Skeletal muscle cell (primary cell): ENCODE results near the gene MAP3K6.
A peak's percentile ranks its signal among the peaks of the same experiment; 100 is the strongest.
"Not testable (repeated sequence)": the region's sequence is repeated elsewhere in the genome, so short reads cannot be mapped to it uniquely, and the experiment has no call there.

ENCODE experiments used
- DNase-seq: peaks from one replicate; pipeline ENCODE4 v3.0.0-alpha.2; 2010; ENCODE audit warnings: low read depth
- H3K4me3 ChIP-seq: 2 replicates; pipeline ENCODE4 v1.5.1; 2011; ENCODE audit warnings: low read depth, mild to moderate bottlenecking, control low read depth, low read length, moderate library complexity

The MAP3K6 gene

DNA sequence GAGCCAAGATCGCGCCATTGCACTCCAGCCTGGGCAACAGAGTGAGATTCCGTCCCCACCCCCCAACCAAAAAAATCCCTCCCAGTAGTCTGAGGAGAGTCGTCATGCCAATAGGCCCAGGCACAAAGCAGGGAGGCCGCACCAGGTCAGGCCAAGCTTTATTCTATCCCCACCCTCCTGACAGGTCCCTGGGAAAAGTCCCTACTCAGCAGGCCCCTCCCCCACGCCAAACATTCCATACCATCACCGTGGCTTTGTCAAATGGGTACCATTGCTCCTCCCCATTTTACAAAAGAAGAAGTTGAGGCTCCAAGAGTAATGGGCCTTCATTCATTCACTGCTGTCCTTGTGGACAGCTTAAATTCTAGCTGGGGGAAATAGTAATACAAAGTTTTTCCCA, 31.0 kb upstream of the MAP3K6 start:
- no peak for DNase-seq
- H3K4me3 ChIP-seq = no peak overlapping the region

DNA sequence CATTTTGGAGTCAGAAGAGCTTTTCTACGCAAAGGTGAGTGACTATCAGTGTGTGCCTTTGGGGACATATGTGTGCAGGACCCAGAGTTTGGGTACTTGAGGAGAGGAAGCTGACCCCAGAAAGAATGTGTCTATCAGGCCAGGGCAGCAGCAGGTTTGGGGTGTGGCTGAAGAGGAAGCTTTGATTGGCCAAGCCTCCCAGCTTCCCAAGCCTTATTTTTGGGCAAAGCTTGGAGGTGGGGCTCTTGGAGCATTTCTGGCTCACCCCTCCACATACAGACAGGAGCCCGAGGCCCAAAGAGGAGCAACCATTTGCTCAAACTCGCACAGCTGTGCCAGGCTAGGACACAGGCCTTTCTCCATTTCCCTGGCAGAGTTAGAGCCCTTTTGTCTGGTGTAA, 30.3 kb upstream of the MAP3K6 start:
- no peak for DNase-seq
- no peak overlapping the region for H3K4me3 ChIP-seq

DNA sequence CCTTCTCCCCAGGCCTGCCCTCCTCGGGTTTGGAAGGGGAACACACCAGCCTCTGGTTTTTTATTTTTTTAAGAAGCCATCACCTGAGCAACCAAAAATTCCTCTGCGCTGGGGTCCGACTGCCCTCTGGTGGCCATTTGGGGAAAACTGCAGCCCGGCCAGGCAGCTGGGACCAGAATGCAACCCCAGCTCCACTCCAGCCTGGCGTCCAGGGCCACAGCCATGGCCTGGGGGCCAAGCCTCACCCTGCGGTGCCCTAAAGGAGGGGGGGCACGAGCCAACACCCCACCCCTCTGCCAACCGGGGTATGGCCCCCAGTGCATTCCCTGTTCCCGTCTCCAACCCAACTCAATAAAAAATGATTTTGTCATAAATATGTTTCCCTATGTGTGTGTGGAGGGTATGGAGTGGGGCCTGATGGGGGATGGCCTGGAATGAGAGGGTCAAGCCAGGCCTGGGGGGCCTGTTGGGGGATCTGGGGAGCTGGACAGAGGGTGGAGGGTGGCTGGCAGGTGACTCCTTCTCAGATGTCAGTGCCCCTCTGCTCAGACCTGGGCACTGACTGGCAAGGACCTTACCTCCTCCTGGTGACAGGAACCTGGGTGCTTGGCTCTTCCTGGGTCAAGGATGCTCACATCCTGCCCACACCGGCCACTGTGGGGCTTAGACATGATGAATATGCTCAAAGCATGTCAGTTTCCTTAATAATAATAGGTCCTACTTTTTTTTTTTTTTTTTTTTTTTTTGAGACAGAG, 28.9 kb upstream of the MAP3K6 start:
- DNase-seq = no peak
- H3K4me3 ChIP-seq = no peak overlapping the region

DNA sequence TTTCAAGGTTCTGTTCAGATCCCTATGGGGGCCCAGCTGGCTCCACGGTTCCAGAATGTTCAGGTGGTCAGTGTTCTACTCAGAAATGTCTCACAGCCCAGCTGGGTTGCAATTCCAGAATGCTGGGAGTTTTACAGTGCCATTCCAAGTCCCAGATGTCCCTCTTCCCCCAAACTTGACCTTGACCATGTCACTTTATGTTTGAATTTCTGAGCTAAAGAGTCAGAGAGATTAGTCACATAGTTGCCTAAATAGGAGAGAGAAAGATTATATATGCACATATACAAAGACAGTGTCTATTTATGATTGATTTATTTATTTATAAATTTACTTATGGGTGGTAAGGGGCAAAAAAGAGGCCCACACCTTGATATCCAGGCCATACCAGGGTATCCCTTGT, 28.2 kb upstream of the MAP3K6 start:
- no peak for DNase-seq
- H3K4me3 ChIP-seq = no peak overlapping the region

DNA sequence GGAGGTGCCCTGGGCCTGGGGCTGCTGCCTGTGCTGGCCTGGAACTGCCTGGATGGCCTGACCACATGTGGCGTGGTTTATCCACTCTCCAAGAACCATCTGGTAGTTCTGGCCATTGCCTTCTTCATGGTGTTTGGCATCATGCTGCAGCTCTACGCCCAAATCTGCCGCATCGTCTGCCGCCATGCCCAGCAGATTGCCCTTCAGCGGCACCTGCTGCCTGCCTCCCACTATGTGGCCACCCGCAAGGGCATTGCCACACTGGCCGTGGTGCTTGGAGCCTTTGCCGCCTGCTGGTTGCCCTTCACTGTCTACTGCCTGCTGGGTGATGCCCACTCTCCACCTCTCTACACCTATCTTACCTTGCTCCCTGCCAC, 27.5 kb upstream of the MAP3K6 start:
- no peak for DNase-seq
- H3K4me3 ChIP-seq = no peak overlapping the region

DNA sequence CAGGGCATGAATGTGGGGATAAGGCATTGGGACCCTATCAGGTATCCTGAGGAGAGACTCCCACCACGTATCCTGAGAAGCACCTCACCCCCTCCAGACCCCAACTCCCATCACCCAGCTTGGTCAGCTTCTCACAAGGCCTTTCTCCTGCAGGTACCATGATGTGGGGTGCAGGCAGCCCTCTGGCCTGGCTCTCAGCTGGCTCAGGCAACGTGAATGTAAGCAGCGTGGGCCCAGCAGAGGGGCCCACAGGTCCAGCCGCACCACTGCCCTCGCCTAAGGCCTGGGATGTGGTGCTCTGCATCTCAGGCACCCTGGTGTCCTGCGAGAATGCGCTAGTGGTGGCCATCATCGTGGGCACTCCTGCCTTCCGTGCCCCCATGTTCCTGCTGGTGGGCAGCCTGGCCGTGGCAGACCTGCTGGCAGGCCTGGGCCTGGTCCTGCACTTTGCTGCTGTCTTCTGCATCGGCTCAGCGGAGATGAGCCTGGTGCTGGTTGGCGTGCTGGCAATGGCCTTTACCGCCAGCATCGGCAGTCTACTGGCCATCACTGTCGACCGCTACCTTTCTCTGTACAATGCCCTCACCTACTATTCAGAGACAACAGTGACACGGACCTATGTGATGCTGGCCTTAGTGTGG, 27.0 kb upstream of the MAP3K6 start:
- no peak overlapping the region for H3K4me3 ChIP-seq
- no peak for DNase-seq

DNA sequence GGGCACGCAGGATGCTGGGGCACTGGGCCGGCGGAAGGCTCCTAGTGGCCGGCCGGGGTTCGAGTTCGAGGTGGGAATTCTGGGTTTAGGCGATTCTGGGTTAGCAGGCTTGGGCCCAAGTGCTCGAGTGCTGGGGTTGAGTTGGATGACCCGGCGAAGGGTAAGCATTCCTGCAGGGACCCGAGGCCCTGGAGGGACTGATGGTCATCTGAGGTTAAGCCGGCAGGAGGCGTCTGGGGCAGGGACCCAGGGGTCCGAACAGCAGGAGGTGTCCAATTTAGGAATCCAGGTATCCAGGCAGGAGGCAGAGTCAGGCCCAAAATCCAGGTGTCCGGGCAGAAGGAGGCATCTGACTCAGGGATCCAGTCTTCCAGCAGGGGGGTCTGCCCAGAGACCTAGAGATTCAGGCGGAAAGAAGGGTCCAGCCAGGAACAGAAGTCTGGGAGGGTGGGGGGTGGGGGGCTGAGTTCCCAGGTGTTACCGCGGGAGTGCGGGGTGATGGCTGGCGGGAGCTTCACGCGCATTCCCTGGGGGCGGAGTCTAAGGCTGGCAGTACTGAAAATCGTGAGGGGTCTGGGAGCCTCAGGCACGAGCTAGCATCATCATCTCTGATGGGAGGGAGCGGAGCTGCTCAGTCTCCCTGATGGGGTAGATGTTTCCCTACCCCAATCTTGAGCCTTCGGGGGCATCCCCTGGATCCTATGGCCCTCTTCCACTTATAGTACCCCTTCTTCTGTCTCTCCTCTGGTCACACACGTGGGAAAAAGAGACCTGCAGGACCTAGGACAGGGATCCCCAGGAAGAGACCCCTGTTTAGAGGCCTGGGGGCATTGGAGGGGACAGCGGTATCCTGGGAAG, 26.2 kb upstream of the MAP3K6 start:
- peak overlapping the region; percentile 76 for H3K4me3 ChIP-seq
- no peak for DNase-seq

DNA sequence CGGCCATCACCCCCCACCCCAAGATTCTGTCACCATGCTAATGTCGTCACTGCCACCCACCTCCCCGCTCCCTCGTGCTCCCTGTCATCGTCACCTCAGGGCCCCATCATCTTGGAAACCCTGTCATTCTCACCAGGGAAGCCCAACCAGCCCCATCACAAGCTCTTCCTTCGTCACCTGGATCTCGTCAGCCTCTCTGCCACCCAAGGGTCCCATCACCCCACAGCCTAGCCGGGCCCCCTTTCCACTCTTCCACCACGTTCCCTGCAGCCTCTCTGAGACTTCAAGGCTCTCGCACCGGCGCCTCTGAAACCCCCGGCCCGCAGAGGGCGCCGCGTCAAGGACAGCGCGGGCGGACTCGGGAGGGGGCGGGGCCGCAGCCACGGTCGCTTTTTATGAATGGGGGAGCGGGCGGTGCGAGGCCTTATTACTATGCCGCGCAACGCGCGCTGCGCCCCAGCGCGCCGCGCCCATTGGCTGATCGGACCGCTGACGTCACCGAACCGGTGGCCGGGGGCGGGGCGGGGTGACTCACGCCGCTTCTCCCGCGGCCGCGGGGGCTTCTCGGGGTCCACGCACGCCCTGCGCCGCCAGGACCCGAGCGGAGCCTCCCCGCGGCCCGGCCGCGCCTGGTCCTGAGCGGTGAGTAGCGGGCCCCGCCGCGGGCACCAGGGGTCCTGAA, 25.5 kb upstream of the MAP3K6 start, which contains the start of gene GPR3:
GPR3 (plus strand) TSS at position 527 of the 682 bp plus-strand sequence. CDS start 1,177 bp downstream, outside the sequence.
- DNase-seq = peak; percentile 71
- H3K4me3 ChIP-seq = peak within 1 kb of the TSS; percentile 76

DNA sequence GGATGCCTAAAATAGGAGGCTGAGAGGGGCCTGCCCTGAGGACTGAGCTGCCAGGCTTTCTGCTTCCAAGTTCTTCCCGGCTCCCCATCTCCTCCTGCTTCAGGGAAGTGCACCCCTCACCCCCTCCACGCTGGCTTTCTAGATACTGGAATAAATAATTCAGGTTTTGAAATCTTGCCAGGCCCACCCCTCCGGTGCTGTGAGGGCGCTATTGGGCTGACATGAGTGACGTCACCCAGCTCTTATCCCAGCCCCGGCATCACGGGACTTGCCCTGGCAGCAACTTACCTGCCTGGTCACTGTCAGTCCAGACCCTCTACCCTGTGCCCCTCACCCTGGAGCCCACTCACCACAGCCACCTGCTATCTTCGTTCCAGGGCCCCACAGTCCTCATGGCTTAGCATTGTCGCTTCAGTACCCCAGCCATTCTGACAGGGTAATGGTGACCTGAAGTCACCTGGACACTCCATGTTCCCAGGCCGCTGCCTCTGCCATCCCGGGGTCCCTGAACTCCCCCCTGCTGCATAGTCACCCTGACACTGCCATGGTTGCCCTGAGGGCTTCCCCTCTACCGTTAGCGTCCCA, 24.8 kb upstream of the MAP3K6 start:
- peak overlapping the region; percentile 76 for H3K4me3 ChIP-seq
- DNase-seq = no peak

DNA sequence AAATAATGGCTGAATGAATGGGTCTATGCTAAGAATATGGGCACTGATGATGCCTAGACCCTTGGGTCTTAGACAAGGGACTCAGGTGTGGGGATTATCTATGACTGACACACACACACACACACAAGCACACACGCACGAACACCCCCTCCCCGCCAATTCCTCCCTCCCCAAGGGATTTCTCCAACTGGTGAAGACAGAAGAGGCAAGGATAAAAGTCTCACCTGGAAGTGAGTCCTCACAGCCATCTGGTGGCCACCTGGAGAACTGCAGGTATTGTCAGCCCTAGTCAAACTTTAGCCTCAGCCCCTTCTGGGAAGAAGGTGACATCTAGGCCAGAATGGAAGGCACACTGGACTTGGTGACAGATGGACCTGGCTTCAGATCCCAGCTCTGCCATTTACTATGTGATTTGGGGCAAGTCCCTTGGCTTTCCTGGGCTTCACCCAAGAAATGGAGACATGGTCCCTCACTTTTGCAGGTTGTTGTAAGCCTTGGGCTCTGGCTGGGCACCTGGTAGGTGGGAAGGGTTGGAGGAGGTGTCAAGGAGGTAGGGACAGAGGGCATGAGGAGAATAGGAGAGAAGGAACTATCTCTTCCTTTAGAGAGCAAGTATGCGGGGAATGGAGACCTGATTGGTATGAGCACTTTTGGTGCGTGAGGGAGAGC, 21.7 kb upstream of the MAP3K6 start:
- H3K4me3 ChIP-seq = no peak overlapping the region
- no peak for DNase-seq

DNA sequence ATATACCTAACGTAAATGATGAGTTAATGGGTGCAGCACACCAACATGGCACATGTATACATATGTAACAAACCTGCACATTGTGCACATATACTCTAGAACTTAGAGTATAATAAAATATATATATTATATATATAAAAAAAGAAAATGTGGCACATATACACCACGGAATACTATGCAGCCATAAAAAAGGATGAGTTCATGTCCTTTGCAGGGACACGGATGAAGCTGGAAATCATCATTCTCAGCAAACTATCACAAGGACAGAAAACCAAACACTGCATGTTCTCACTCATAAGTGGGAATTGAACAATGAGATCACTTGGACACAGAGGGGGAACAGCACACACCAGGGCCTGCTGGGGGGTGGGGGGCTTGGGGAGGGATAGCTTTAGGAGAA, 18.0 kb upstream of the MAP3K6 start:
- not testable (repeated sequence) for DNase-seq, H3K4me3 ChIP-seq

DNA sequence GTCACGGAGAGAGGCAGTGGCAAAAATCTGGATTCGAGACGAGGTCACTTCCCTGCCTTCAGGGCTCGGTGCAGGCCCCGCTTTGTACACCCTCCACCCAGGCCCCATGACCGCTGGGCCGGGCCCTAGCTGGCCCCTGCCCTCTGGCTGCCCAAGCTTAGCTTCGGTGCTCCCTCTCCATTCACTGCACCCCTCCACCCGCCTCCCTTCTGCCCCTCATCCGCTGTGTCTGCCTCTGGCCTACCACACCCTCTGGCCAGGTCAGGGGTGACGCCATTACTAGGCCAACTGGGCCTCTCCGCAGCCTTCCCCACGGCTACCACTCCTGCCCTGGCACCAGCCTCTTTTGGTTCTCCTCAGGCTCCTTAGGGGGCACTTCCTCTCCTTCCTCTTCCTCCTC, 16.9 kb upstream of the MAP3K6 start:
- DNase-seq = no peak
- no peak overlapping the region for H3K4me3 ChIP-seq

DNA sequence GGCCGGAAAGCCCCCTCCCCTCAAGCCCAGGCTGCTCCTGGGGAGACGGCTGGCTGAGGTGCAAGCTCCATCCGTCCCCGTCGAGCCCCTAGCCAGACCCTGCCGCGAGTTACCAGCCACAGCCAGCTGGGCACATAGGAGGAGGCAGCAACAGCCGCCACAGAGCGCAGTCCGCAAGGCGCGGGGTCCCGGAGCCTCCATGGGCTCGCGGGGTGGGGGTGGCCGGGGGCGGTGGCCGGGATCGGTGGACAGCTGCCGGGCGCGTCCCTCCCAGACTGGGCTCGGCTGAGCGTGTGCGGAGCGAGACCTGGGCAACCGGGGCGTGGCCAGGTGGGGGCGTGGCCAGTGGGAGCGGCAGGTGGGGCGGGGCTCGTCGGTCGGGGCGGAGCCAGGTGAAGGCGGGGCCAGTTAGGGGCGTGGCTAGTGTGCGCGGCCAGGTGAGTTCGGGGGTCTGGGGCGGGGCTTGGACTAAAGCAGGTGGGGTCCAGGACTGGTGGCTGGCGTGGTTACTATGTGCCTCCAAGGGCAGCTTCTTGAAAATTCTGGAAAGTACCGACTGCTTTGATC, 16.4 kb upstream of the MAP3K6 start, which contains the start of gene CD164L2:
CD164L2 (minus strand) TSS at position 295 of the 567 bp plus-strand sequence; CDS start at position 201, 94 bp downstream.
- no peak for DNase-seq
- H3K4me3 ChIP-seq = no peak within 1 kb of the TSS

DNA sequence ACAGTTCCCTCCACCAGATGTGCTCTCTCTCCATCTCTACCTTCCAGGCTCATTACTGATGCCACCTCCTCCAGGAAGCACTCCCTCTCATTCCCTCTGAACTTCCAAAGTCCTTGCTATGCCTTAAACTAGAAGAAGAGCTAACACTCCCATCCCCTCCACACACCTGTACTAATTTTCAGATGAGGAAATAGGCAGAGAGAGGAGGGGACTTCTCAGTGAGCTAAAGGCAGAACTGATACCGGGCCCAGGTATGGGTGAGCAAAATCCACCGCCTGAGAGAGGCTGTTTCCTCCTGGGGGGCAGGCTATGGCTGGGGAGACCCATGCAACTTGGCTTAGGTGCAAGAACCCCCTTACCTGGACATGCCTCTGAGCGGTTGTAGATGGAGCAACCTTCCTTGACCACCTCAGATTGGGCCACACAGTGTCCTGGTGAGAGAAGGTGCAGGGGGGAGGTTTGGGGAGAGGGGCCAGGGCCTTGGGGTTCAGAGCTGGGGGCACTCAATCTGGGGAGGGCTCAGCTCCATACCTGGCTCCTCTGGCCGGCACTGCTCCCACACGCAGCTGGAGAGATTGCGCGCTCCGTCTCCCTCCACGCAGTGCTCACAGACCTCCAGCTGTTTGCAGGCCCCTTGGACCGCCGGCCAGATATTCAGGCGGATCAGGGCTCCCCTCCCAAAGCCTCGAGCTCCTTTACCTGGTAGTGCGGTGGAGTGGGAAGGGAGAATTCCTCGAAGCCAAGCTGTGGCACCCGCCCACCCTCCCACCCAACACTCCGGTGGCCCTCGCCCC, 15.4 kb upstream of the MAP3K6 start:
- no peak overlapping the region for H3K4me3 ChIP-seq
- DNase-seq = no peak

DNA sequence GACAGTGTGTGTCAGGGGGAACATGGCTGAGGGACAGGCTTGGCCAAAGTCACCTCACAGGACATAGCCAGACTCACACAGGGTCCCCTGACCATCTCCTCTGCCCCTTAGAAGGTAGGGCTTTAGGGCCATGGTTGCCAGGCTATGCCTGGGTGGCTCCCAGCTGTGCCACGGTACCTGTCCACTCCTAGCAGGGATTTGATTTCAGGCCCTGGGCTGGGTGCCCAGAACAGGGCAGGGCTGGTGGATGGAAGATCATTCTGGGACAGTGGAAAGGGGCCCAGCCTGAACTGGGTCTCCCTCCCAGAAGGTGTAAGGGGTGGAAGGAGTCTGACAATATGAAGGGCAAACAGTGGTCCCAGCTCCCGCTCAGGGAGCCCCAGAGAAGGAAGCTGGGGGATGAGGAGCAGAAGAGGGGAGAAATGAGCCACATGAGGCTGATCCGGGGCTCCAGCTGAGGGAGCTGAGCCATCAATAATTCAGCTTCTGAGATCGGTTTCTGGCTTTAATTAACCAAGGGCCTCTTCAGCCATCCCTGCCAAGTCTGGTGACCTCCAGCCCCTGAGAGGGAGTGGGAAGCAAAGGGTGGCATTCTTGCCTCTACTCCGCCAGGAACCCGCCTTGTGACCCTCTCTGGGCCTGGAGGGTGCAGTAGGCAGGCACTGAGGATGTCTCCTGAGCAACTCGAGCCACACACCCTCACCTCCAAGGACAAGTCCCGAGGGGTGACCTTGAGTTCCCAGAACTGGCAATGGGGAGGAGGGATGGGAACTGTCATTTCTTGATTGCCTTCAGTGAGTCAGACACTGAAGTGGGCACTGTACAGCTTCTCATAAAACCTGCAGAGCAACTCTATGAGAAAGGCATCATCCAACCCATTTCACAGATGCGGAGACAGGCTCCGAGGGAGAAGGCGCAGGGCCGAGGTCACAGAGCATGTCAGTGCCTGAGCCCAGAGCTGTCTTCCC, 14.3 kb upstream of the MAP3K6 start:
- no peak overlapping the region for H3K4me3 ChIP-seq
- DNase-seq = no peak

DNA sequence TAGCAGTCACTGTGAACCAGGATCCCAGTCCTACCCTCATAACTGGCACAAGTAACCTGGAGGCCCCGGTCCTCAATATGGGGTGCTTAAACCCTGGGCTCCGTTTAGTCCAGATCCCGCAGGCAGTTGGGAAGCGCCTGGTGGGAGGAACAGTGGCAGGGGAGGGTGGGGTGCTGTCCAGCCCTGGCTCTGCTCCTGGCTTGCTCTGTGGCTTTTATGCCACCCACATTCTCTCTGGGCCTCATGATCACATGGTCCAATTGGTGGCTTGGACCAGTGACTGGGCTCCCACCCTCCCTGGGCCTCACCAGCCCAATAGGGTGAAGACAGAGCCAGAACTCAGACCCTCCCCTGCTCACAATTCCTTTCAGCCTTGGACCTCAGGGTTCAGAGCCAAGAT, 13.5 kb upstream of the MAP3K6 start:
- DNase-seq = no peak
- no peak overlapping the region for H3K4me3 ChIP-seq
